GM12891 (cell line): Measurements from ENCODE around the gene EIF5A.

Experiments used
- PAX5 ChIP-seq: IDR thresholded peaks from 2 replicates; pipeline ENCODE4 v1.6.1; 2011; ENCODE audit warnings: low read length, moderate library complexity, mild to moderate bottlenecking; ENCODE audit not compliant: insufficient read depth, severe bottlenecking
- POLR2A ChIP-seq: IDR thresholded peaks from 2 replicates; pipeline ENCODE4 v1.6.1; 2011; ENCODE audit warnings: low read depth, low read length, control low read depth
- POLR2AphosphoS5 ChIP-seq: IDR thresholded peaks from 2 replicates; pipeline ENCODE4 v1.6.1; 2011; ENCODE audit warnings: low read depth, low read length, control low read depth
- POU2F2 ChIP-seq: IDR thresholded peaks from 2 replicates; pipeline ENCODE4 v1.6.1; 2011; ENCODE audit warnings: low read depth, mild to moderate bottlenecking, control low read depth, low read length, moderate library complexity
- SPI1 ChIP-seq: IDR thresholded peaks from 2 replicates; pipeline ENCODE4 v1.6.1; 2011; ENCODE audit warnings: low read depth, low read length, control low read depth
- TAF1 ChIP-seq: IDR thresholded peaks from 2 replicates; pipeline ENCODE4 v1.6.1; 2011; ENCODE audit warnings: low read depth, low read length, control low read depth

GRCh38 chr17:7306911-7307685 lies at the start of gene EIF5A:
- TF ChIP-seq POLR2AphosphoS5 (peak; percentile 82), SPI1 (peak; percentile 87), POLR2A (peak; percentile 82), TAF1 (peak; percentile 87), POU2F2 (peak; percentile 9; the same call in 1 of the 2 replicates), PAX5 (no peak)
